A549 (cell line): Measurements from ENCODE around the gene MAP3K13. TPM values are rescaled to one million over a fixed set of nuclear protein-coding genes. Genes with fewer than 3 reads are reported as not detected.

Source experiments
- ATAC-seq, 2 experiments: fragments of 200-7000 bp in 1 of 2; fragments of >200 bp in 1 of 2; cut with Nextera tagmentation in 1 of 2; cut with Tn5 transposase in 1 of 2; 3 replicates each; pipeline versions ENCODE4 v1.8.0 to v1.9.1; 2018 to 2020; ENCODE audit warnings: mild to moderate bottlenecking in 1 of 2, moderate library complexity in 1 of 2
- CTCF ChIA-PET: fragments of 300-600 bp; sonication (Branson Sonifier 250); formaldehyde crosslinking; extraction: SDS; loops from one replicate; lab custom pipeline; 2021; ENCODE audit warnings: antibody characterized with exemption, inconsistent platforms; lab: Yijun Ruan, JAX
- POLR2A ChIA-PET: fragments of 350-600 bp; formaldehyde crosslinking; extraction: SDS; loops from one replicate; lab custom pipeline; 2021; ENCODE audit warnings: antibody characterized with exemption, inconsistent platforms; lab: Yijun Ruan, JAX
- DNase-seq, 2 experiments: peaks; one replicate each; pipeline versions ENCODE4 v3.0.0 to v3.0.0-alpha.2; 2011 to 2016; ENCODE audit warnings: low read depth in 1 of 2, low spot score in 1 of 2
- FAIRE-seq: peaks from 2 replicates; lab custom pipeline; 2011; peaks lifted over from hg19 to GRCh38; lab: Jason Lieb, UNC
- H3K27ac ChIP-seq, 2 experiments: fragments of >200 bp; sonication (Bioruptor Twin); formaldehyde crosslinking; 3 replicates each; pipeline ENCODE4 v1.5.1; 2016 to 2017
- H3K4me1 ChIP-seq: fragments of >200 bp; sonication (Bioruptor Twin); formaldehyde crosslinking; 3 replicates; pipeline ENCODE4 v1.6.1; 2016
- H3K4me2 ChIP-seq: fragments of >200 bp; sonication (Bioruptor Twin); formaldehyde crosslinking; 3 replicates; pipeline ENCODE4 v1.6.1; 2016
- H3K4me3 ChIP-seq: fragments of >200 bp; sonication (Bioruptor Twin); formaldehyde crosslinking; 3 replicates; pipeline ENCODE4 v1.5.1; 2016
- H3K9me3 ChIP-seq: fragments of >200 bp; sonication (Bioruptor Twin); formaldehyde crosslinking; 3 replicates; pipeline ENCODE4 v1.6.1; 2016
- ATOH8 ChIP-seq: fragments of 250-450 bp; sonication (Bioruptor Pico); IDR thresholded peaks from 2 replicates; pipeline ENCODE4 v1.5.0; 2020; ENCODE audit warnings: low read depth, mild to moderate bottlenecking, moderate library complexity
- BCL3 ChIP-seq: fragments of >200 bp; sonication (Bioruptor Twin); formaldehyde crosslinking; IDR thresholded peaks from 3 replicates; pipeline ENCODE4 v1.6.1; 2016
- BHLHE40 ChIP-seq: IDR thresholded peaks from 2 replicates; pipeline ENCODE4 v1.6.1; 2012; ENCODE audit warnings: low read depth, low read length, inconsistent platforms
- CBX2 ChIP-seq: fragments of 200-600 bp; sonication (generic); IDR thresholded peaks from 2 replicates; pipeline ENCODE4 v1.6.1; 2016; ENCODE audit warnings: low read depth, mild to moderate bottlenecking, borderline replicate concordance
- CHD2 ChIP-seq: fragments of 150-350 bp; IDR thresholded peaks from 2 replicates; pipeline ENCODE4 v1.6.1; 2014; ENCODE audit warnings: low read length; ENCODE audit not compliant: partially characterized antibody
- CHD4 ChIP-seq: fragments of 200-600 bp; sonication (generic); IDR thresholded peaks from 2 replicates; pipeline ENCODE4 v1.6.1; 2016; ENCODE audit warnings: antibody characterized with exemption, mild to moderate bottlenecking, borderline replicate concordance
- HES2 ChIP-seq: fragments of >200 bp; sonication (Bioruptor Twin); formaldehyde crosslinking; IDR thresholded peaks from 2 replicates; pipeline ENCODE4 v1.6.1; 2016
- HMGXB4 ChIP-seq: fragments of 250-450 bp; sonication (Bioruptor Pico); IDR thresholded peaks from 2 replicates; pipeline ENCODE4 v1.5.0; 2021; ENCODE audit warnings: mild to moderate bottlenecking, moderate library complexity, borderline replicate concordance
- HOXB13 ChIP-seq: fragments of 250-450 bp; sonication (Bioruptor Pico); IDR thresholded peaks from 2 replicates; pipeline ENCODE4 v1.5.0; 2020; ENCODE audit warnings: low read depth, mild to moderate bottlenecking, moderate library complexity
- NFE2L2 ChIP-seq: fragments of 150-350 bp; conservative IDR thresholded peaks from 2 replicates; pipeline ENCODE4 v1.6.1; 2014; ENCODE audit warnings: low read length
- PBX3 ChIP-seq: IDR thresholded peaks from 2 replicates; pipeline ENCODE4 v1.6.1; 2012
- RAD21 ChIP-seq, 2 experiments: fragments of >200 bp in 1 of 2; sonication (Bioruptor Twin) in 1 of 2; formaldehyde crosslinking in 1 of 2; IDR thresholded peaks in 1 of 2; conservative IDR thresholded peaks in 1 of 2; 2 replicates in 1 of 2; 3 replicates in 1 of 2; pipeline ENCODE4 v1.6.1; 2012 to 2018; ENCODE audit warnings: inconsistent platforms in 1 of 2
- RARB ChIP-seq: fragments of 250-450 bp; sonication (Bioruptor Pico); IDR thresholded peaks from 2 replicates; pipeline ENCODE4 v1.8.0; 2021; ENCODE audit warnings: mild to moderate bottlenecking, moderate library complexity
- RCOR1 ChIP-seq: fragments of 150-350 bp; IDR thresholded peaks from 2 replicates; pipeline ENCODE4 v1.6.1; 2014; ENCODE audit warnings: antibody characterized with exemption, low read length, low read depth
- SMC3 ChIP-seq: fragments of >200 bp; sonication (Bioruptor Twin); formaldehyde crosslinking; IDR thresholded peaks from 3 replicates; pipeline ENCODE4 v1.6.1; 2018; ENCODE audit warnings: inconsistent platforms
- SREBF2 ChIP-seq: fragments of 450-650 bp; IDR thresholded peaks from 2 replicates; pipeline ENCODE4 v1.6.1; 2014; ENCODE audit warnings: mild to moderate bottlenecking, moderate library complexity
- TP53 ChIP-seq: fragments of 250-450 bp; sonication (Bioruptor Pico); IDR thresholded peaks from 2 replicates; pipeline ENCODE4 v1.5.0; 2021; ENCODE audit warnings: mild to moderate bottlenecking, moderate library complexity
- ZC3H11A ChIP-seq: fragments of 450-650 bp; IDR thresholded peaks from 2 replicates; pipeline ENCODE4 v1.6.1; 2014; ENCODE audit warnings: antibody characterized with exemption, mild to moderate bottlenecking
- ZNF302 ChIP-seq: fragments of 250-450 bp; sonication (Bioruptor Pico); IDR thresholded peaks from 2 replicates; pipeline ENCODE4 v1.9.0; 2021; ENCODE audit warnings: inconsistent platforms, mild to moderate bottlenecking, moderate library complexity
- WGBS: methylation state at CpG from one replicate; pipeline ENCODE4 v1.1.6; 2017; ENCODE audit errors: missing lambda C conversion rate; 5-methylcytosine and 5-hydroxymethylcytosine counted together
- polyA plus RNA-seq, 4 experiments: library from polyadenylated mRNA; depleted of rRNA in 3 of 4; stranded (reverse); fragments of >200 nt; fragmentation: RNase III in 1 of 4; extraction: RNeasy Plus Mini Kit Qiagen cat#74134 plus additional on column Dnase treatment in 1 of 4; gene quantifications; 2 replicates in 3 of 4; 3 replicates in 1 of 4; pipeline ENCODE4 v1.2.3, GENCODE V29; 2011 to 2017

The MAP3K13 gene
- polyA plus RNA-seq, 2 of the 4 experiments (the other 2 are of a cell fraction), result 15.8 to 23.2 TPM

GRCh38 chr3:185406121-185406620 is 43.2 kb downstream of the MAP3K13 start:
- CTCF ChIA-PET, result interaction anchor here (1.1 kb wide), 1 partner anchor 39 kb away, joined by 3 read pairs; no protein-coding TSS in a partner anchor
- no peak for ATAC-seq

GRCh38 chr3:185409957-185410356 is 47.0 kb downstream of the MAP3K13 start:
- no peak for FAIRE-seq
- WGBS, result 74% methylated on average over 7 of the region's 8 CpGs
- POLR2A ChIA-PET, result no interaction called here
- Histone ChIP-seq H3K4me2 (no peak overlapping the region), H3K27ac (no peak overlapping the region), H3K4me3 (no peak overlapping the region), H3K4me1 (no peaks in the 10 kb centered on the region), H3K9me3 (no peaks in the 10 kb centered on the region)
- no peak for ATAC-seq
- no peak for DNase-seq
- CTCF ChIA-PET, result no interaction called here
- TF ChIP-seq BHLHE40 (no peak), CBX2 (no peak), HES2 (no peak), ATOH8 (CRISPR knock-in tag) (no peak), ZC3H11A (no peak), RARB (CRISPR knock-in tag) (no peak), RAD21 (conservative IDR thresholded peaks at IDR 0.05 in 1 of 2, IDR thresholded peaks at IDR 0.05 in 1 of 2) (no peak), BCL3 (no peak), TP53 (CRISPR knock-in tag) (no peak), PBX3 (no peak)

More at GRCh38 chr3:185406121-185406620, 43.2 kb downstream of the MAP3K13 start:
- Histone ChIP-seq H3K9me3 (no peaks in the 10 kb centered on the region), H3K4me2 (no peak overlapping the region), H3K4me3 (no peak overlapping the region), H3K27ac (no peak overlapping the region), H3K4me1 (no peaks in the 10 kb centered on the region)
- FAIRE-seq (no peak), DNase-seq (no peak)
- TF ChIP-seq SREBF2, result no peak
- TF ChIP-seq CHD4, result no peak
- TF ChIP-seq NFE2L2, result no peak
- no peak for TF ChIP-seq BHLHE40
- TF ChIP-seq HOXB13 (CRISPR knock-in tag), result no peak
- TF ChIP-seq HMGXB4 (CRISPR knock-in tag), result no peak
- TF ChIP-seq ZNF302 (CRISPR knock-in tag), result no peak
- TF ChIP-seq CHD2, result no peak
- no peak for TF ChIP-seq RCOR1
- no peak for TF ChIP-seq SMC3
- no peak for TF ChIP-seq RARB (CRISPR knock-in tag)
- WGBS, result 94% methylated on average over 1 of the region's 1 CpG
- POLR2A ChIA-PET, result no interaction called here
